Eye (tissue), 1 donor: Measurements from ENCODE around the gene SLC16A7.
"Not testable (repeated sequence)": the region's sequence is repeated elsewhere in the genome, so short reads cannot be mapped to it uniquely, and the experiment has no call there.

Source experiments
- DNase-seq: peaks from one replicate; pipeline ENCODE4 v3.0.0-alpha.2; 2015

The SLC16A7 gene

DNA sequence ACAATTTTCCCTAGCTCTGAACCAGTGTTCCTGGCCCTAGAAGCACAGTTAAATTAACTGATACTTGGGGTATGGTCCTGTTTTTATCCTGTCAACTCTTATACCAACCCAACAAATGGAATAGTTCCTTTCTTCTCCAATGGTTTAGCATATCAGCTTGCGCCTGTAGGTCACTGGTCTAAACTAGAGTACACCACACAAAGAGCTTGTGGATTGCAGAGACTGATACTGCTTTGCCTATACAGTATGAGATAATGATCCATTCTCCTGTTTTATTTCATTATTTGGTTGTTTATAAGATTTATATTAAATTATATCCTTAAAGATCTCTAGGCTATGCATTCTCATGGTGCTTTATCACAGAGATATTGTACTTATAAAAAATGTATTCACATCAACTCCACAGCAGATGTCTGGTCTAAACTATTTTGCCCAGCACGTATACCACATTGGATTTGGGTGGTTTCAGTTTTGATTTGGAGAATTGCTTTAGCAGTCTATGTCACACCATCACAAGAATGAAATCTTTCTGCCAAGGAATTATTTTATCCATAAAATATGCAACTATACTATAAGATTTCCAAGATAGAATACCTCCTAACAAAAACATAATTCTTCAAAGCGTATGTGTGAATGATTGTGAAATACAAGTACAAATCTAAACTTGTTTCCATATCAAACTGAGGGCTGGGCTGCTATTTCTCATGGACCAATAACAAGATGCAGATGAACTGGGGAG lies 142.1 kb downstream of the SLC16A7 start:
- peak; percentile 20 for DNase-seq

DNA sequence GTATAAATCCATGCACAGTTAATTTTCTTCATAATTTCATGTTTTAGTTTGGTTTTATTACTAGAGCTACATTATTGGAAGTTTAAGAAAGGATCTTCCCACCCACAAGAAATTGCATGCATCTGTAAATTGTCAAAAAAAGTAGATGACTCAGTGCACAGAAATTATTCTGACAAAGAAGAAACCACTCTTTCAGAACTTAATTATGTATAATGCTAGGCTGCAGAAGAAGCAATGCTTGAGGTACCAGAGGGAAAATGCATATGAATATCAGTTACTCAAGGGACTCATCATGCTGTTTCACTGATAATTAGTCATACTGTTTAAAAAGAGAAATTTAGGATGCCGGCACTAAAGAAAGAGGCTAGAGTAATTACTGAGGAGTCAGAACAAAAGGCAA lies 147.0 kb downstream of the SLC16A7 start:
- DNase-seq = no peak

DNA sequence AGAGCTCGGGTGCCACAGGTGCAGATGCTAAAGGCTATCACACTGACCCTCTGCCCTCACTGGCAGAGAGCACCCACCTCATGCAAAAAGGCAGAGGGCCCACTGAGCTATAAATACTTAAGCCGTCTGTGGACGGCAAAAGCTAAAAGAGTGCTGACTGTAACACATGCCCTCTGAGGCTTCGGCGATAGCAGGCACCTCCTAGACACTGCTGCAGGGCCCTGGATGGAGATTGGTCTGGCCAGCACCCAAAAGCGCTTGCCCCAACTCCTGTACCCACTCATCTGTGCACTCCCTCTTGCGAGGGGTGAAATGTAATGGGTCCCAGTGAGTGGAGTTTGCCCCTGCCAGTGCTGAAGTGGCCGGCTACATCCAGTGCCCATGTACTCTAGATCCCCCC lies 148.7 kb downstream of the SLC16A7 start:
- DNase-seq = no peak

DNA sequence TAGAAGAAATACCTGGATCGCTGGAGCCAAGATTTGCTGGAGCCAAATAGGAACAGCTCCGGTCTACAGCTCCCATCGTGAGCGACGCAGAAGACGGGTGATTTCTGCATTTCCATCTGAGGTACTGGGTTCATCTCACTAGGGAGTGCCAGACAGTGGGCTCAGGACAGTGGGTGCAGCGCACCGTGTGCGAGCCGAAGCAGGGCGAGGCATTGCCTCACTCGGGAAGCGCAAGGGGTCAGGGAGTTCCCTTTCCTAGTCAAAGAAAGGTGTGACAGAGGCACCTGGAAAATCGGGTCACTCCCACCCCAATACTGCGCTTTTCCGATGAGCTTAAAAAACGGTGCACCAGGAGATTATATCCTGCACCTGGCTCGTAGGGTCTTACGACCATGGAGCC lies 155.3 kb downstream of the SLC16A7 start:
- not testable (repeated sequence) for DNase-seq

DNA sequence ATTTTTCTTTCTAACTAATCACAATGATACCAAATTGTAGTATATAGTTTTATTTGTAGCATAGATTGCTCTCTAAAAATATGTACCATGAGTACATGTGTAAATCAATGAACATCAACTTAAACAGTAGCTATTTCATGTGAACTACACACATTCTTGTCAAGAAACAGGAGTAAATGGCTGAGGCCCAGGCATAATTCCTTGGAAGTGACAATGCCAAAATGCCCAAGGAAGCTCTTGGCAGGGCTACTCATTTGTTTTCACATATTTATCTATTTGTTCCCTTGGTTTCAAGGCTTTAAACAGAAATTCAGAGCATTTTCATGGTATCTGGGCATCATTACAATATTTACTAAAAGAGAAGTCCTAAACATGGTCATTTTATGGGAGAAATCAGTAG lies 165.7 kb downstream of the SLC16A7 start:
- DNase-seq = no peak

DNA sequence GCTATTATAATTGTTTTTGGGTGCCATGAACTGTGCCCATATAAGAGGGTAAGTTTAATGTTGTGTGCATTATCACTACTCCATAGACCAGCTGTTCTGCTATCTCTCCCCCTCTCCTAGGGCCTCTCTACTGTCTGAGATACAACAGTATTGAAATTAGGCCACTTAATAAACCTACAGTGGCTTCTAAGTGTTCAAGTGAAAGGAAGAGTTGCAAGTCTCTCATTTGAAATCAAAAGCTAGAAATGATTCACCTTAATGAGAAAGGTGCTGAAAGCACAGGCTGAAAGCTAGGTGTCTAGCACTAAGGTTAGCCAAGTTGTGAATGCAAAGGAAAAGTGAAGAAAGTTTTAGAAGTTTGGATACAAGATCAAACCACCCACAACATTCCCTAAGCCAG lies 168.0 kb downstream of the SLC16A7 start:
- no peak for DNase-seq

DNA sequence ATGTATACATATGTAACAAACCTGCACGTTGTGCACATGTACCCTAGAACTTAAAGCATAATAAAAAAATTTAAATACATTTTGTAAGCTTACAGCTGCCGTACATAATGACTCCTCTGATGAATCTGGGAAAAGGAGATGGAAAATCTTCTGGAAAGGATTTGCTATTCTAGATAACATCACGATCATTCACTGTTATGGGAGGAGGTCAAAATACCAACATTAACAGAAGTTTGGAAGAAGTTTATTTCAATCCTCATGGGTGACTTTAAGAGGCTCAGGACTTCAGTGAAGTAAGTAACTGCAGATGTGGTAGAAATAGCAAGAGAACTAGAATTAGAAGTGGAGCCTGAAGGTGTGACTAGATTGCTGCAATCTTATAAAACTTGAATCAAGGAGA lies 172.2 kb downstream of the SLC16A7 start:
- DNase-seq = no peak

DNA sequence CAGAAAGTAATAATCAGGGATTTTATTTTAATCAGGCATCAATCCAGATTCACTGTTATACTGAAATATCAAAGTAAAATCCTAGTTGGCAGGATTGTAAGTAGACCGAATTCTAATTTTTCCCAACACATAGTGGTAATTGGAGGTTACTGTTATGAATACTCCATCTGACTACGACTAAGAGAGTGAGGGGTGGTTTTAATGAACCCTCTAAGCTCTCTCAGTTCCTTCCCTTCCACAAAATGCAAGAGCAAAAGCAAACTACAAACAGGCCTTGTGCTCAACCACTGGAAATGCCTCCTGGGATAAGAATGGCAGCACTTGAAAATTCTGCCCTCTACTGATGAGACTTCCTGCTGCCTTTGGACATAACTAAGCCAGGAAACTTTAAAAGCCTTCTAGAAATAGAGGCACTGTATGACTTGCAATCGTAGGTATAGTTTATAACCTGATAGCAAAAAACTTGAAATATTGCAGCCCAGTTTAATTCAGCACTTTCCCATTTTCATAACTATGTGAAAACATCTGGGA lies 184.8 kb downstream of the SLC16A7 start:
- peak; percentile 19 for DNase-seq

DNA sequence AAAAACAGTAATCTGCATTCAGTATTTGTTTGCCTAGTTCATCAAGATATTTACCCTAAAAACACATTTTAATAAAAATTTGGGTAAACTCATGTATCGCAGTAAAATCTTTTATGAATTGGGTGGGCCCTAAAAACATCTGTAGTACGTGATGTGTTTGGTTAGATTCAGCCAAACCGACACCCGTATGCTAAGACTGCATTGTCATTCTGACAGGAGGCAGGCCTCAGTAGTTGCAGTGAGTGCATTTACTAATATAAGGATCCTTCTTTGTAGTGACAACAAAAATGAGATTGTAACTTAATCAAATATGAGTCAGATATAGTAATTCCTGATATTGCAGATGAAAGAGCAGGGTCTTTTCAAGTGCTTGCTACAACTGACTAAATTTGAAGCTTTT lies 191.8 kb downstream of the SLC16A7 start:
- DNase-seq = no peak

DNA sequence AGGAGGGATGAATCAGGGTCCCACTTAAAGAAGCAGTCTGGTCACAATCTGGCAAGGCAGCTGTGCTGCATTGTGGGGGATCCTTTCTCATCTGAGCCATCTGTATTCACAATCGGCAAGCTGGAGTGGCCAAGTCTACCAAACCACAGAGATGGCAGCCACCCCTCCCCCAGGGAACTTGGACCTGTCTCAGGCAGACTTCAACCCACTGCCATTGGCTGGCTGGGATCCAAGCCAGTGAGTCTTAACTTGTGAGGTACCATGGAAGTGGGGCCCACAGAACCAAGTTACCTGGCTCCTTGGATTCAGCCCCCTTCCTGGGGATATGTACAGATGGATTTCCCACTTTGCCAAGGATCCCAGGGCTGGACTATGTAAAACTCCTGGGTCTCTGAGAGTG lies 196.8 kb downstream of the SLC16A7 start:
- no peak for DNase-seq

DNA sequence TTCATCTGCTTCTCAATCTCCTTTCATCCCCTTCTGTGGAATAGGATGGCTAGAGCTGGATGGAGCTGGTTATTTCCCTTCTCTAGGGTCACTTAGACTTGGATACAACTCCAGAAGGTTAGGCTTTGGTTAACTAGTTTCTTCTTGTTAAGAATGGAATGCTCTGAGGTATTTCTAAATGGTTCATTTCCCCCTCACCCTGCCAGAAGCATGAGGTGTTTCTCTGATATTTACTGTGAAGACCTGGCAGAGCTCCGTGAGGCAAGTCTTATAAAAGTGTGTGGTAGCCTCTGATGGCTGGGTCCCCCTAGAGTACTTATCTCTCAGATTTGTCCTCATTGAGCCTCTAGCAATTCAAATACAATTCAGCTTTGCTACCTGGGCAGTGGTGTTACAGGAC lies 207.9 kb downstream of the SLC16A7 start:
- no peak for DNase-seq

DNA sequence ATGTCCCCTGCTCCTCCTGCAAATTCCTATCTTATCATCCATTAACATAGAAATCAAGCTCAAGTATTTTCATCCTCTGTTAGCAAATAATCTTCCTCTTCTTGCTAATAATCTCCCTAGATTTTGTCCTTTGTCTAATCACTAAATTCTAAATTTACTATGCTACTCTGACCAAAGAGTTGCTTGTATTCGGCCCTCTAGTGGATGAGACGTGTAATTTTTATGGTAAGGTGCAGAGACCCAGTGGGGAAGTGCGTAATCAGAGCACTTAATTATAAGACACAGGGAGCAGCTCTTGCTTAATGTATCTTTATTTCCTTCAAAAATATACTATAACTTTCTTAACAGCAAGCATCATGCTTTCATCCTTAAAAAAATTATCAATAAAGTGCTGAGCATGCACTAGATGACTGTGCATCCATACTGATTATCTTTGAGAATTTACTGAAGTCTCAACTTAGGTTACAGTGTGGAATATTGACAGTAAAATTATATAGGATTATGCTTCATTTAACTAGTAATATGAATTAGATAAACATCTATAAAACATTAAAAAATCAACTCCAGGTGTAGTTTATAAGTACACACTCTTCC lies 212.6 kb downstream of the SLC16A7 start:
- DNase-seq = peak; percentile 44

DNA sequence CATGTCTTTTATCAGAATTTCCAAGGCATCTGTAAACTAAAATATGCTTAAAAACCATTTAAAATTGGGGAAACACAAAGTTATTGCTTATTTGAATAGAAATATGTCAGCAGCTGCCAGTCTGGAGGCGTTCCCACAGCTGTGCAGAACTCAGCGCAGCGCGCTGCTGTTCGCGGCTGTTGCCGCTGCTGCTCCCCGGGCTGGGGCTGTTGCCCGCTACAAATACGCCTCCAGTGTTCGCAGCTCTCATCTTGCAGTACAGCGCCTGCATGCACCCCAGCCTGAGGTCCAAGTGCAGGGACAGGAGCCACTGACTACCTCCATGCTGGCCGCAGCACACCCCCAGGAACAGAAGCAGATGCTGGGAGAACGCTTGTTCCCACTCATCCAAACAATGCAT lies 216.2 kb downstream of the SLC16A7 start:
- no peak for DNase-seq

DNA sequence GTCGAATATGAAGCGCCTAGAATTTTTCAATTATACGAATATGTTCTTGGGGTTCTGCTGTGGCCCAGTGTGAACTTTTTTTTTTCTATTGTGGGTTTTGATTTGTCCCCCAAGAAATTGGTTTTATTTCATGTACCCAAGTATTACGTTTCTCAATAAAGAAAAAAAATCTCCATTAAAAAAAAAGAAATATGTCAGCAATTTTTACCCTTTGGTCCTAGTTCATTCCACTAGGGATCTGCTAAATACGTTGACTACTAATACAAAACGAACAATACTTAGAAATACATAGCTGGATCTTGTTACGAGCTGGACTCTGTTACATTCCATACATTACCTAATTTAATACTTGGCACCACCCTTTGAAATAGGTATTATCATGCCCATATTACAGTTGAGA lies 216.9 kb downstream of the SLC16A7 start:
- no peak for DNase-seq

DNA sequence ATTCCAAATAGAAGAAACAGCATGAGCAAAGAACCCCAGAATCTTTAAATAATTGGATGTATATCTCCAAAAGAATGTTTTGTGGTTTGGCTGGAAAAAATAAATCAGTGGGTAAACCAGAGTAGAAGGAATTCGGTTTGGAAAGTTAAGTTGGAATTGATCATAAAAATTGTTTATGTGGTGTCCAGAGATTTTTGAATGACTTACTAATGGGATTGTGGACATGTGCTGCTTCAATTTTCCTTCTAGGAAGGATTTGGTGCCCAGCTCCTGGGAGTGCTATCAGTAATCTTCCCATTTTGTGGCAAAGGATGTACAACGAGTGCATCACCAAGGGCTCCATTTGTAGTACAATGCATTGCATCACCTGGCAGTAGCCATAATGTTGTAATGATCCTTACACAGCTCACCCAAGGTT lies 224.8 kb downstream of the SLC16A7 start:
- DNase-seq = no peak

DNA sequence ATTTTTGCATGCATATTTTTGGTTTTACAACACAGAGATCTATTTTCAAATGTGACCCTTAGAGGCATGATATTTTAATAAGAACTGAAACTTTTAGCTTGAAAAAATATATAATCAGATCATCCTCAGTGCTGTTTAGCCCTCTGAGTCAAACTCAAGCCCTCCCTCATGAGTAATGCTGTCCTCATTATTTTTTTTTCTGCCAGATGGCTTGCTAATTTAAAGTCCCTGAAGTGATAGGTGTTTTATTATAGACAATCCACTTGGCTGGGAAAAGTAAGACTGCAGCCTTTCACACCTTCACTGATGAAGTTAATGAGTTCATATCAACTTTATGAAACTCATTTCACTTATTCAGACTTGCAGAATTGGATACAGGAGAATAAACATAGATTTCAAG lies 227.7 kb downstream of the SLC16A7 start:
- DNase-seq = no peak

DNA sequence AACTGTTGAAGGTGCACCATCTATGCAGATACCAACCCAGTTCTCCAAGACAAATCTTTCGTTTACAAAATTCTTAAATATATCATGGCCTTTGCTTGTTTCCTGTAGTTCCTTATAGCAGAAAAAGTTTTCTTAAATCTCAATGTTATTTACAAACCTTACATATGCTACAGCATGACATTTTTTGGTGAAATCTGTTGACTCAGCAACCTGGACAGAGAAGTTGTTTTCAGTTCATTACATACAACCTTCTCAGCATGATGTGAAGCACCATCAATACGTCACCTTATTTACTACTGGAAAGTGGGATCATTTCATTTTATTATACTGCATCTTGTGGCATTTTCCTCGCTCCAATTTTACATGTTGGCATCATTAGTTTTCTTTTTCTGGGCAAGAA lies 231.9 kb downstream of the SLC16A7 start:
- DNase-seq = no peak

DNA sequence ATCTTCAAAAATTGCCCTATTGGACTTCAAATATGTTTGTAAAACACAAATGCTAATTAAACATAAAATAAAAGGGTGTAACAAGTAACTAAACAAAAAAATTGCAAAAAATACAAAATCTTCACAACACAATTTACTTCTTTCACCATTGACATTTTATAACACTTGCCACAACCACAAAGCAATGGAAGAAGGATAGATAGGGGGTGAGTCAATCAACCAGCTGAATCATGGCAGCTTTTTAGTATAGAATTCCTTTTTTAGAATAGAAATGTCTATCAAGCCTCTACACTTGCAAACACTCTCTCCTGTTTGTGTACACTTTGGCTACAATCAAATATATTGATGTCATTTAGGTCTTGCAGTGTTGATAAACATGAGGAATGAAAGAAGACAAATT lies 232.7 kb downstream of the SLC16A7 start:
- DNase-seq = no peak

DNA sequence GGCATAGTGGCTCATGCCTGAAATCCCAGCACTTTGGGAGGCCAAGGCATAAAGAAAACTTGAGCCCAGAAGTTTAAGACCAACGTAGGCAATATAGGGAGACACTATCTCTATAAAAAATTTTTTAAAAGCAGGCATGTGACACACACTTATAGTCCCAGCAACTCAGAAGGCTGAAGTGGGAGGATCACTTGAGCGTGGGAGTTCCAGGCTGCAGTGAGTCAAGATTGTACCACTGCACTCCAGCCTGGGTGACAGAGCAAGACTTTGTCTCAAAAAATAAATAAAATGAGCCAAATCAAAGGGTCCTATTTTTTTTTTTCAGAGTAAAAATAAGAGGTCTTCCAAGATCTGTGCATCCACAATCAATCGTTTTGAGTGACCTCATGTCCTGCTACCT lies 237.6 kb downstream of the SLC16A7 start:
- no peak for DNase-seq

DNA sequence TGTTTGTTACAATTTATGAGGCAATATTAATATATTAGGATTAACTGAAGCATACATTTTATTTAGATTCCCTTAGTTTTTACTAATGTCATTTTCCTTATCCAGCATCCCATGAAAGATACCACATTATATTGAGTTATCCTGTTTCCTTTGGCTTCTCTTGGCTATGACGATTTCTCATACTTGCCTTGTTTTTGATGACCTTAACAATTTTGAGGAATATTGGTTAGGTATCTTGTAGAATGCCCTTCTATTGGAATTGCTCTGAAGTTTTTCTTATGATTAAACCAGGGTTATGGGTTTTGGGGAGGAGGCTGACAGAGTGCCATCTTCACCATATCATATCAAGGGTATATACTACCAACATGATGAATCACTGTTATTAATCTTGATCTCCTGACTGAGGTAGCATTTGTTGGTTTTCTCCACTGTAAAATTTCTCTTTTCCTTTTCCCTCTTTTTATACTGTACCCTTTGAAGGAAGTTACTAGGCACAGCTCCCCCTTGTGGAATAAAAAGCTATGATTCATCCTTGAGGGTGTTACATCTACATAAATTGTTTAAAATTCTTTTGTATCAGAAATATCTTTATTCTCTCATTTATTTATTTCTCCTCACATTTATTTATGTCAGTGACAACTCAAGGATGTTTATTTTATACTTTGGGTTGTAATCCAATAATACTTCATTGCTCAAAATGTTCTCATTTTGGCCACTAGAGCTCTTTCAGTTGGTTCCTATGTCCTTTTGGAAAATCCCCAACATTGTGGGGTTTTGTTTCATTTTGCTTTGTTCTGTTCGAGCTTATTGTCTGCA lies 239.0 kb downstream of the SLC16A7 start:
- DNase-seq = no peak
